SK-N-MC (cell line): ENCODE measurements around the gene BACH2.
"Not testable (repeated sequence)": the region's sequence is repeated elsewhere in the genome, so short reads cannot be mapped to it uniquely, and the experiment has no call there.

ENCODE experiments used
- DNase-seq: peaks from one replicate; pipeline ENCODE4 v3.0.0-alpha.2; 2011; ENCODE audit warnings: low read depth, low spot score
- H3K27ac ChIP-seq: fragments of 200-600 bp; sonication (generic); 2 replicates; pipeline ENCODE4 v1.5.1; 2016; ENCODE audit warnings: mixed run types
- H3K36me3 ChIP-seq: fragments of 200-600 bp; sonication (generic); 2 replicates; pipeline ENCODE4 v1.6.1; 2017; ENCODE audit warnings: antibody characterized with exemption, low read length, mixed read lengths; ENCODE audit not compliant: insufficient read depth
- H3K4me3 ChIP-seq: fragments of 200-600 bp; sonication (generic); 2 replicates; pipeline ENCODE4 v1.5.1; 2016
- H3K9ac ChIP-seq: fragments of 200-600 bp; sonication (generic); 2 replicates; pipeline ENCODE4 v1.8.0; 2017; ENCODE audit warnings: mixed run types, mixed read lengths; ENCODE audit not compliant: insufficient read length
- H3K9me3 ChIP-seq: fragments of 200-600 bp; sonication (generic); 2 replicates; pipeline ENCODE4 v1.6.1; 2017; ENCODE audit warnings: low read depth, mild to moderate bottlenecking, antibody characterized with exemption, low read length, moderate library complexity, mixed read lengths
- EZH2 ChIP-seq: fragments of 200-600 bp; sonication (generic); IDR thresholded peaks from one replicate; pipeline ENCODE4 v1.6.1; 2017; ENCODE audit warnings: antibody characterized with exemption
- FOXP2 ChIP-seq: optimal IDR thresholded peaks from 2 replicates; pipeline ENCODE3; 2011; ENCODE audit warnings: mild to moderate bottlenecking, moderate library complexity; ENCODE audit not compliant: insufficient read depth; ENCODE audit errors: extremely low read length, control extremely low read depth
- POLR2AphosphoS5 ChIP-seq: IDR thresholded peaks from 2 replicates; pipeline ENCODE4 v1.6.1; 2012; ENCODE audit warnings: mild to moderate bottlenecking, low read depth, low read length, borderline replicate concordance

BACH2 gene

DNA sequence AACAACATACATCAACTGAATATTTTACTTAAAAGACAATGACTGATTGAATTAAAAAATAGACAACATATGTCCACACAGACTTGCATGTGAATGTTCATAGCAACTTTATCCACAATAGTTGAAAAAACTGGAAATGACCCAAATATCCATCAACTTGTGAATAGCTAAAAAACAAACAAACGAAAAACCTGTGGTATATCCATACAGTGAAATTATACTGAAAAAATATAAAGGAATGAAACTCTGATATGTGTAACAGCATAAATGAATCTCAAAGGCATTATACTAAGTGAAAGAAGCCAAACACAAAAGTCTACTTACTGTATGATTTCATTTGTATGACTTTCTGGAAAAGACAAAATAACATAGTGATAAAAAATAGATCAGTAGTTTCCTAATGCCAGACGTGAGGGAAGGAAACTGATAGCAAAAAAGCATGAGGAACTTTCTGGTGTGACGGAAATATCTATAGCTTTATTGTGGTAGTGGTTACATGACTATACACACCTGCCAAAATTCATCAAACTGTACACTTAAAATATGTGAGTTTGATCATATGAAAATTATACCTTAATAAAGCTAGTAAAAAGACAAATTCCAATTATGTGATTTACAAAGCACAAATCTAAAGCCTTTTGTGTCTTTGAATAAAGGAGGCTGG, 123.2 kb downstream of the BACH2 start:
- no peaks in the 10 kb centered on the region for H3K9me3 ChIP-seq
- no peak overlapping the region for H3K9ac ChIP-seq
- no peak for DNase-seq
- no peaks in the 10 kb centered on the region for H3K36me3 ChIP-seq
- no peak overlapping the region for H3K27ac ChIP-seq
- TF ChIP-seq POLR2AphosphoS5: no peak
- TF ChIP-seq EZH2: no peak
- TF ChIP-seq FOXP2: no peak
- no peak overlapping the region for H3K4me3 ChIP-seq

DNA sequence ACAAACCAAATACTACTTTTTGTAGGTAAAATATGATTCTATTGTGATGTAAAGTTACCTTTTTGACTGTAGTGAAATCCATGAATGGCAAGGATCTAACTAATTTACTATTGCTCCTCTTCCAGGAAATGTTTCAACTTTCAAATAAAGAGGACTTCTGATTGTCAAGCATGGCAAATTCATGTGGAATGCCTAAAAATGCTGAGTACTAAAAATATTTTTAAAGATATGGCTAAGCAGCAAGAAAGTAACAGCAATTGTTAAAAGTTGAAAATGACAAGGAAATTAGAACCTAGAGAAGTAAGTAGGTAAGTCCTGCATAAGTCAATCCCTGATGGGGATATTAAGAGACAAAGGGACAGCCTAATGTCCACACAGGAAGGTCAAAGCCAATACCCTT, 126.0 kb downstream of the BACH2 start:
- Histone ChIP-seq H3K4me3 (no peak overlapping the region), H3K9ac (no peak overlapping the region), H3K27ac (no peak overlapping the region), H3K9me3 (no peaks in the 10 kb centered on the region), H3K36me3 (no peaks in the 10 kb centered on the region)
- TF ChIP-seq EZH2: no peak
- no peak for DNase-seq

DNA sequence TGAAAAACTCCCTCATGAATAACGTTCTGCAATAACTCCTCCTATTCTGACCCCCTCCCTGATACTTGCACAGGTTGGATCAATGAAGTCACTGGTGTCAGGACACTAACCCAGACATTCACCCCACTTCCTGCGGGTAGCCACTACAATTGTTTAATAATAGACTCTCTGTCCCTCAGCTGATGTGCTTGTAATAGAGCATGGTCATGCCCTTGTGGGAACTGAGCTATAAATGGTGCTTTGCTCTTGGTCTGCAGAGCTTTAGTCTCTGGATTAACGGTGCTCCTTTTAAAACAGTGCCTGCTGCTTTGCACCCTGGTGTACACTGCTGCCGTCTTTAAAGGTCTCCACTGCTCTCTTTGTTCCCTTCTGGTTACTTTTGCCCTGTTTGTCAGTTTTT, 127.3 kb downstream of the BACH2 start:
- no peak for DNase-seq
- no peak for TF ChIP-seq EZH2
- no peak for TF ChIP-seq FOXP2
- no peak for TF ChIP-seq POLR2AphosphoS5
- Histone ChIP-seq H3K9me3 (no peaks in the 10 kb centered on the region), H3K27ac (no peak overlapping the region), H3K36me3 (no peaks in the 10 kb centered on the region), H3K9ac (no peak overlapping the region), H3K4me3 (no peak overlapping the region)

DNA sequence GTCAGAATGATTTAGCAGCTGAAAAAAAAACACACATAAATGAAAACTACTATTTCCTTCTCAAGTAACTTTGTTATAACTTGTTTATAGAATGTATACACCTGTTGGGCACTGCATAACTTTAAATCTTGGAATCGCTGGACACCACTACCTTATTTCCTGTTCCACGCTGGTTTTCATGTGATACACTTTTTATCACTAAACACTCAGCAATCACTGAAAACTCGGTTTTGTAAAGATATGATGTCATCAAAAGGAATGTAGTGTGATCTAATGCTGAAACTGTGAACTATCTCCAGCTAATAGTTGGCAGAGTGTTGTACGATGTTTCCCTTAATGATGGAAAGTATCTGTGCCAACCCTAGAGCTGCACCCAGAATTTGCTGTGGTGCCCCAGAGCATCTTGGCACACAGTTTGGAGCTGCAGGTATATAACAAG, 127.9 kb downstream of the BACH2 start:
- H3K4me3 ChIP-seq: no peak overlapping the region
- DNase-seq: no peak
- no peaks in the 10 kb centered on the region for H3K36me3 ChIP-seq
- no peaks in the 10 kb centered on the region for H3K9me3 ChIP-seq
- H3K9ac ChIP-seq: no peak overlapping the region
- TF ChIP-seq POLR2AphosphoS5 (no peak), FOXP2 (no peak), EZH2 (no peak)
- H3K27ac ChIP-seq: no peak overlapping the region

- no peak overlapping the region for H3K9ac ChIP-seq
- no peak overlapping the region for H3K27ac ChIP-seq
- no peaks in the 10 kb centered on the region for H3K9me3 ChIP-seq
- no peak for DNase-seq
- no peak for TF ChIP-seq EZH2
- TF ChIP-seq FOXP2: no peak
- no peak for TF ChIP-seq POLR2AphosphoS5
- H3K36me3 ChIP-seq: no peaks in the 10 kb centered on the region
- H3K4me3 ChIP-seq: no peak overlapping the region
These were observed 128.9 kb downstream of the BACH2 start for GRCh38 chr6:90167514-90168379.

DNA sequence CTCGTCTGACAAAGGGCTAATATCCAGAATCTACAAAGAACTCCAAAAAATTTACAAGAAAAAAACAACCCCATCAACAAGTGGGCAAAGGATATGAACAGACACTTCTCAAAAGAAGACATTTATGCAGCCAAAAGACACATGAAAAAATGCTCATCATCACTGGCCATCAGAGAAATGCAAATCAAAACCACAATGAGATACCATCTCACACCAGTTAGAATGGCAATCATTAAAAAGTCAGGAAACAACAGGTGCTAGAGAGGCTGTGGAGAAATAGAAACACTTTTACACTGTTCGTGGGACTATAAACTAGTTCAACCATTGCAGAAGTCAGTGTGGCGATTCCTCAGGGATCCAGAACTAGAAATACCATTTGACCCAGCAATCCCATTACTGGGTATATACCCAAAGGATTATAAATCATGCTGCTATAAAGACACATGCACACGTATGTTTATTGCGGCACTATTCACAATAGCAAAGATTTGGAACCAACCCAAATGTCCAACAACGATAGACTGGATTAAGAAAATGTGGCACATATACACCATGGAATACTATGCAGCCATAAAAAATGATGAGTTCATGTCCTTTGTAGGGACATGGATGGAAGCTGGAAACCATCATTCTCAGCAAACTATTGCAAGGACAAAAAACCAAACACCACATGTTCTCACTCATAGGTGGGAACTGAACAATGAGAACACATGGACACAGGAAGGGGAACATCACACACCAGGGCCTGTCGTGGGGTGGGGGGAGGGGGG, 130.3 kb downstream of the BACH2 start:
- H3K36me3 ChIP-seq, H3K9me3 ChIP-seq, H3K9ac ChIP-seq, DNase-seq, H3K4me3 ChIP-seq, H3K27ac ChIP-seq: not testable (repeated sequence)

DNA sequence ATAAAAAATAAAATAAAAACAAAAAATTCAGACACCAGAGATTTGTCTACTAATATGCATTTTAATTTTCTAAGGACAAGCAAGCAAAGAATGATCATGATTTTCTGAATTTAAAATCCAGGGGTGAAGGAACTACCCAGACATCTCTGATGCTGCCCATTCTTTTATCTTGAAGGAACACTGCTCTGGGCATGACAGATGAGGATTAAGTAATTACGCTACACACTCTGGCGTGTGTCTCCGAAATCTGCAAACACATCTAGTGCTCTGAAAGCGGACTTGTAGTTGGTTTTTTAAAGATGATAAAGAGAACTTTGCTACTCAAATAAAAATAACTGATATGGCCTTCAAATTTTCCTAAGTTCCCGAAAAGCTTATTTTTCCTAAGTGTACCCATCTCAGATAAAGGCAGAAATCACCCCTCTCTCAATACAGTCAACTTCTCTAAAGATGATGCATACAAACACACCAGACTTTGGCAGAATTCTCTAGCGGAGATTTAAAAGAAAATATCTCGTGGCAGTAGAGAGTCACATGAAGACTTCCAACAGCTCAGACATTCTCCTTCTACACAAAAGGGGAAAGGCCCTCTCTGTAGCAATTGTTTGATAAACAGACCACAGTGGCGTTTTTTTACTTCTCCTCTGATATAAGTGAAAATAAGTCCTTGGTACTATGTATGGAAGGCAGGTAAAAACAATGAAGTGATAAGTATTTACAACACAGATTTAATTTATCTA, 133.8 kb downstream of the BACH2 start:
- no peak overlapping the region for H3K27ac ChIP-seq
- TF ChIP-seq POLR2AphosphoS5 (no peak), EZH2 (no peak)
- H3K9ac ChIP-seq: no peak overlapping the region
- no peak overlapping the region for H3K4me3 ChIP-seq
- no peak for DNase-seq
- no peaks in the 10 kb centered on the region for H3K9me3 ChIP-seq
- no peaks in the 10 kb centered on the region for H3K36me3 ChIP-seq

DNA sequence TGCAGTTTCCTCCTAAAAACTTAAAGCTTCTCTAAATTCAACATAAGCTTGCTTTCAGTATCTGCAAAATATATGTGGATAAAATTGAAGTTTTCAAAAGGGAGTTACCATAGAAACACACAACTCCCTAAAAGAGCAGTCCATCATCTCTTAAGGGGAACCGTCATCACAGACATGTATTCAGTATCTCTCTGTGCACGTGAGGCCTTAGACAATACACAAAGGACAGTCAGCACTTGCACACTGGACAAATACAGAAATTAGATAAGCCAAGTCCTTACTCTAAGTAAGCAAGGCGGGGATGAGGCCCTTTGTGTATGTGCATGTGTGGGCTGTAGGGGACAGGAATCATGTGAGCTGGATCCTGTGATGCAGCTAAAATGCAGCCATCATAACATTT, 136.6 kb downstream of the BACH2 start:
- Histone ChIP-seq H3K9ac (no peak overlapping the region), H3K9me3 (no peaks in the 10 kb centered on the region), H3K27ac (no peak overlapping the region), H3K36me3 (no peaks in the 10 kb centered on the region), H3K4me3 (no peak overlapping the region)
- TF ChIP-seq FOXP2 (no peak), EZH2 (no peak), POLR2AphosphoS5 (no peak)
- DNase-seq: no peak
